Measurements from ENCODE around the gene SH3PXD2A.

- TF ChIP-seq POLR2A (IDR thresholded peaks at IDR 0.05) (no peak), CTCF (IDR thresholded peaks at IDR 0.05) (no peak), POLR2AphosphoS5 (IDR thresholded peaks at IDR 0.05) (no peak)
Measured at GRCh38 chr10:103627111-103627892, 228.1 kb downstream of the SH3PXD2A start.
